OCI-LY1 (cell line): ENCODE measurements around the gene LAG3.

ENCODE experiments used
- H2AFZ ChIP-seq: fragments of 200-600 bp; sonication (generic), shearing (Covaris generic); 2 replicates; pipeline ENCODE4 v1.6.0; 2014; ENCODE audit warnings: antibody characterized with exemption, mild to moderate bottlenecking, low read length
- H3F3A ChIP-seq: fragments of 200-600 bp; sonication (generic), shearing (Covaris generic); 2 replicates; pipeline ENCODE4 v1.6.0; 2014; ENCODE audit warnings: mild to moderate bottlenecking, antibody characterized with exemption, low read length, moderate library complexity; ENCODE audit not compliant: insufficient read depth
- H3K27ac ChIP-seq: fragments of 200-600 bp; sonication (generic); 2 replicates; pipeline ENCODE4 v1.5.1; 2014; ENCODE audit warnings: low read length, mixed run types, mild to moderate bottlenecking, low read depth; ENCODE audit not compliant: poor library complexity, severe bottlenecking
- H3K27me3 ChIP-seq: fragments of 200-600 bp; sonication (generic); 2 replicates; pipeline ENCODE4 v1.6.0; 2014; ENCODE audit warnings: antibody characterized with exemption, mild to moderate bottlenecking, low read length, moderate library complexity; ENCODE audit not compliant: insufficient read depth
- H3K36me3 ChIP-seq: fragments of 200-600 bp; sonication (generic); 2 replicates; pipeline ENCODE4 v1.6.1; 2014; ENCODE audit warnings: mild to moderate bottlenecking, antibody characterized with exemption, low read length, moderate library complexity, mixed read lengths; ENCODE audit not compliant: insufficient read depth
- H3K4me1 ChIP-seq: fragments of 200-600 bp; sonication (generic); 2 replicates; pipeline ENCODE4 v1.5.1; 2014; ENCODE audit warnings: mild to moderate bottlenecking, low read length, moderate library complexity; ENCODE audit not compliant: insufficient read depth, severe bottlenecking
- H3K4me2 ChIP-seq: fragments of 200-600 bp; sonication (generic), shearing (Covaris generic); 2 replicates; pipeline ENCODE4 v1.6.1; 2014; ENCODE audit warnings: low read length
- H3K4me3 ChIP-seq: fragments of 200-600 bp; sonication (generic); 2 replicates; pipeline ENCODE4 v1.5.1; 2014; ENCODE audit warnings: low read length, low read depth, mild to moderate bottlenecking, mixed read lengths; ENCODE audit not compliant: poor library complexity, severe bottlenecking
- H3K79me2 ChIP-seq: fragments of 200-600 bp; shearing (Covaris generic); 2 replicates; pipeline ENCODE4 v1.6.1; 2016; ENCODE audit warnings: mixed run types, low read length, mixed read lengths; ENCODE audit not compliant: insufficient read depth
- H3K9ac ChIP-seq: fragments of 200-600 bp; sonication (generic), shearing (Covaris generic); 2 replicates; pipeline ENCODE4 v1.6.1; 2014; ENCODE audit warnings: mild to moderate bottlenecking, low read length, mixed read lengths
- H3K9me2 ChIP-seq: fragments of 200-600 bp; sonication (generic), shearing (Covaris generic); 2 replicates; pipeline ENCODE4 v1.6.1; 2014; ENCODE audit warnings: low read depth, mild to moderate bottlenecking, low read length, mixed read lengths
- H3K9me3 ChIP-seq: fragments of 200-600 bp; shearing (Covaris generic); 2 replicates; pipeline ENCODE4 v1.6.1; 2014; ENCODE audit warnings: low read length, mixed read lengths
- H4K20me1 ChIP-seq: fragments of 200-600 bp; sonication (generic), shearing (Covaris generic); 2 replicates; pipeline ENCODE4 v1.6.0; 2016; ENCODE audit warnings: mild to moderate bottlenecking, low read length; ENCODE audit not compliant: insufficient read depth
- EZH2 ChIP-seq: fragments of 200-600 bp; sonication (generic), shearing (Covaris generic); IDR thresholded peaks from 2 replicates; pipeline ENCODE4 v1.8.0; 2017; ENCODE audit warnings: borderline replicate concordance, mixed run types, mild to moderate bottlenecking, antibody characterized with exemption, low read length, moderate library complexity, mixed read lengths
- TF ChIP-seq, protein P1 (sequence below): fragments of 200-600 bp; sonication (generic), shearing (Covaris generic); IDR thresholded peaks from 2 replicates; pipeline ENCODE4 v1.5.1; 2017; ENCODE audit warnings: mild to moderate bottlenecking, antibody characterized with exemption, low read length, moderate library complexity, mixed read lengths

LAG3 gene

DNA sequence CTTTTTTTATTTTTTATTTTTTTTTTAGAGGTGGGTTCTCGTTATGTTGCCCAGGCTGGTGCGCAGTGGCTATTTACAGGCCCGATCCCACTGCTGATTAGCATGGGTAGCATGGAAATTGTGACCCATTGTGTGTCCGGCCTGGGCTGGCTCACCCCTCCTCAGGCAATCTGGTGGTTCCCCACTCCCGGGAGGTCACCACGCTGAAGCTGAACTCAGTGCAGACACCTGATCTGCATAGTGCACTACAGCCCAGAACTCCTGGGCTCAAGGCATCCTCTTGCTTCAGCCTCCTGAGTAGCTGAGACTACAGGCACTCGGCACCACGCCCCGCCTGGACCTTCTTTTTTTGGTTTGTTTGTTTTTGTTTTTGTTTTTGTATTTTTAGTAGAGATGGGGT lies 11.5 kb downstream of the LAG3 start:
- Histone ChIP-seq H3K4me3 (no peak overlapping the region), H2AFZ (no peak overlapping the region), H3F3A (no peaks in the 10 kb centered on the region), H3K27me3 (no peaks in the 10 kb centered on the region), H3K79me2 (no peaks in the 10 kb centered on the region), H4K20me1 (no peaks in the 10 kb centered on the region), H3K36me3 (no peaks in the 10 kb centered on the region), H3K27ac (no peak overlapping the region), H3K4me1 (peaks cover 11% of the 10 kb centered on the region), H3K9me2 (no peaks in the 10 kb centered on the region), H3K9ac (no peak overlapping the region), H3K9me3 (no peaks in the 10 kb centered on the region), H3K4me2 (no peak overlapping the region)
- no peak for TF ChIP-seq EZH2
- TF ChIP-seq, protein P1, sequence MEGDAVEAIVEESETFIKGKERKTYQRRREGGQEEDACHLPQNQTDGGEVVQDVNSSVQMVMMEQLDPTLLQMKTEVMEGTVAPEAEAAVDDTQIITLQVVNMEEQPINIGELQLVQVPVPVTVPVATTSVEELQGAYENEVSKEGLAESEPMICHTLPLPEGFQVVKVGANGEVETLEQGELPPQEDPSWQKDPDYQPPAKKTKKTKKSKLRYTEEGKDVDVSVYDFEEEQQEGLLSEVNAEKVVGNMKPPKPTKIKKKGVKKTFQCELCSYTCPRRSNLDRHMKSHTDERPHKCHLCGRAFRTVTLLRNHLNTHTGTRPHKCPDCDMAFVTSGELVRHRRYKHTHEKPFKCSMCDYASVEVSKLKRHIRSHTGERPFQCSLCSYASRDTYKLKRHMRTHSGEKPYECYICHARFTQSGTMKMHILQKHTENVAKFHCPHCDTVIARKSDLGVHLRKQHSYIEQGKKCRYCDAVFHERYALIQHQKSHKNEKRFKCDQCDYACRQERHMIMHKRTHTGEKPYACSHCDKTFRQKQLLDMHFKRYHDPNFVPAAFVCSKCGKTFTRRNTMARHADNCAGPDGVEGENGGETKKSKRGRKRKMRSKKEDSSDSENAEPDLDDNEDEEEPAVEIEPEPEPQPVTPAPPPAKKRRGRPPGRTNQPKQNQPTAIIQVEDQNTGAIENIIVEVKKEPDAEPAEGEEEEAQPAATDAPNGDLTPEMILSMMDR, result no peak

DNA sequence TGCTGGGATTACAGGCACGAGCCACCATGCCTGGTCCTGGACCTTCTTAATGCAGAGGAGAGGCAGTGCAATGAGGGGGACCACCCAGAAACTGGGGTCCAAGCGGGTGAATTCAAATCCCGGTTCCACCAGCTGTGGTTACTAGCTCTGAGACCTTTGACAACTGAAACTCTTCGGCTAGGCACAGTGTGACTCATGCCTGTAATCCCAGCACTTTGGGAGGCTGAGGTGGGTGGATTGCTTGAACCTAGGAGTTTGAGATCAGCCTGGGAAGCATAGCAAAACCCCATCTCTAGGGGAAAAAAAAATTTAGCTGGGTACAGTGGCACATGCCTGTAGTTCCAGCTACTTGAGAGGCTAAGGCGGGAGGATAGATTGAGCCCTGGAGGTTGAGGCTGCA lies 12.0 kb downstream of the LAG3 start:
- Histone ChIP-seq H3K4me1 (peaks cover 11% of the 10 kb centered on the region), H3K9me3 (no peaks in the 10 kb centered on the region), H3K27me3 (no peaks in the 10 kb centered on the region; the same call in 1 of the 2 replicates), H4K20me1 (no peaks in the 10 kb centered on the region), H3K36me3 (no peaks in the 10 kb centered on the region), H3K9me2 (no peaks in the 10 kb centered on the region), H3K4me3 (no peak overlapping the region), H2AFZ (no peak overlapping the region), H3K4me2 (no peak overlapping the region), H3F3A (no peaks in the 10 kb centered on the region), H3K27ac (no peak overlapping the region), H3K79me2 (no peaks in the 10 kb centered on the region), H3K9ac (no peak overlapping the region)
- TF ChIP-seq, protein P1, result no peak

DNA sequence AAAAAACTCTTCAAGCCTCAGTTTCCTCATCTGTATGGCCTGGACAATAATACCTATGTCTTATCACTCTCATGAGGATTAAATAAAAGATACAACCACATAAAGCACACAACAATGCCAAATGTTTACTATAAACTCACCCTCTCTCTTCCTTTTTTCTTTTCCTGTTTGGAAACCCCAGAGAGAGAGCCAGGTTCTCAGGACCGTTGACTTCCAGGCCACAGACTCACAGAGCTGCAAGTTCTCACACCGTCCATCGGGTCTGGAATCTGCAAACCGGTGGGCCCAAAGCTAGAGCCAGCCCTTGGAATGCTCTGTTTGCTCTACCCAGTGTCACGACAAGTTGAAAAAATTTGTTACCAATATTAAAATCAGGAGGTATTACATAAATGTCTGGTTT lies 12.4 kb downstream of the LAG3 start:
- H3K4me2 ChIP-seq, result no peak overlapping the region

More for the DNA sequence above, 12.4 kb downstream of the LAG3 start:
- no peaks in the 10 kb centered on the region for H3K36me3 ChIP-seq
- H3K9ac ChIP-seq, result no peak overlapping the region
- no peaks in the 10 kb centered on the region for H3K79me2 ChIP-seq
- peaks cover 2% of the 10 kb centered on the region; the same call in 1 of the 2 replicates for H3K27me3 ChIP-seq
- TF ChIP-seq, protein P1, result no peak
- TF ChIP-seq EZH2, result no peak
- no peak overlapping the region for H3K27ac ChIP-seq
- H3K4me1 ChIP-seq, result peaks cover 11% of the 10 kb centered on the region
- H3F3A ChIP-seq, result no peaks in the 10 kb centered on the region
- H3K9me2 ChIP-seq, result no peaks in the 10 kb centered on the region
- no peak overlapping the region for H2AFZ ChIP-seq
- H3K4me3 ChIP-seq, result no peak overlapping the region
- H4K20me1 ChIP-seq, result no peaks in the 10 kb centered on the region
- H3K9me3 ChIP-seq, result no peaks in the 10 kb centered on the region
